Neural progenitor cell (in vitro differentiated cells): Measurements from ENCODE around the gene PSMB7. TPM values are rescaled to one million over a fixed set of nuclear protein-coding genes. Genes with fewer than 3 reads are reported as not detected.

ENCODE experiments used
- DNase-seq: peaks from one replicate; pipeline ENCODE4 v3.0.0-alpha.2; 2016; ENCODE audit warnings: low spot score
- H2AFZ ChIP-seq: fragments of 200-600 bp; sonication (generic); replicated peaks from 2 replicates; pipeline ENCODE4 v1.6.1; 2016; ENCODE audit warnings: antibody characterized with exemption
- H3F3A ChIP-seq: fragments of 200-600 bp; sonication (generic); 2 replicates; pipeline ENCODE4 v1.6.1; 2016; ENCODE audit warnings: antibody characterized with exemption, low read depth
- H3K27ac ChIP-seq: fragments of 200-600 bp; sonication (generic); 2 replicates; pipeline ENCODE4 v1.5.1; 2016; ENCODE audit warnings: mild to moderate bottlenecking
- H3K27me3 ChIP-seq: fragments of 200-600 bp; sonication (generic); 2 replicates; pipeline ENCODE4 v1.6.1; 2016; ENCODE audit warnings: mild to moderate bottlenecking, moderate library complexity
- H3K36me3 ChIP-seq: fragments of 200-600 bp; sonication (generic); 2 replicates; pipeline ENCODE4 v1.5.1; 2016
- H3K4me1 ChIP-seq: fragments of 200-600 bp; sonication (generic); 2 replicates; pipeline ENCODE4 v1.6.1; 2016; ENCODE audit warnings: mixed run types
- H3K4me2 ChIP-seq: fragments of 200-600 bp; sonication (generic); 2 replicates; pipeline ENCODE4 v1.6.1; 2016
- H3K4me3 ChIP-seq: fragments of 200-600 bp; sonication (generic); 2 replicates; pipeline ENCODE4 v1.5.1; 2016
- H3K79me2 ChIP-seq: fragments of 200-600 bp; sonication (generic); 2 replicates; pipeline ENCODE4 v1.6.1; 2016; ENCODE audit warnings: low read depth
- H3K9ac ChIP-seq: fragments of 200-600 bp; sonication (generic); 2 replicates; pipeline ENCODE4 v1.6.1; 2016
- H3K9me3 ChIP-seq: fragments of 200-600 bp; sonication (generic); 2 replicates; pipeline ENCODE4 v1.5.1; 2016; ENCODE audit warnings: low read depth
- H4K20me1 ChIP-seq: fragments of 200-600 bp; sonication (generic); 2 replicates; pipeline ENCODE4 v1.6.1; 2016; ENCODE audit warnings: low read depth
- H3K27ac Mint-ChIP-seq: 3 replicates; pipeline ENCODE4 v1.8.0; 2021; ENCODE audit warnings: mixed read lengths
- H3K27me3 Mint-ChIP-seq: 2 replicates; pipeline ENCODE4 v1.8.0; 2022; ENCODE audit warnings: low read depth, mild to moderate bottlenecking, inconsistent platforms, moderate library complexity, mixed read lengths; ENCODE audit not compliant: insufficient read depth
- H3K36me3 Mint-ChIP-seq: 3 replicates; pipeline ENCODE4 v1.8.0; 2021; ENCODE audit warnings: mixed read lengths
- H3K4me1 Mint-ChIP-seq: 3 replicates; pipeline ENCODE4 v1.8.0; 2021; ENCODE audit warnings: mixed read lengths
- H3K4me3 Mint-ChIP-seq: 3 replicates; pipeline ENCODE4 v1.8.0; 2021; ENCODE audit warnings: mild to moderate bottlenecking, moderate library complexity, mixed read lengths
- H3K9me3 Mint-ChIP-seq: 3 replicates; pipeline ENCODE4 v1.8.0; 2020; ENCODE audit warnings: mixed read lengths
- EZH2 ChIP-seq: fragments of 200-600 bp; sonication (generic); IDR thresholded peaks from 2 replicates; pipeline ENCODE4 v1.6.1; 2017; ENCODE audit warnings: antibody characterized with exemption, mild to moderate bottlenecking, moderate library complexity
- EZH2phosphoT487 ChIP-seq: fragments of 200-600 bp; sonication (generic); IDR thresholded peaks from 2 replicates; pipeline ENCODE4 v1.6.1; 2017; ENCODE audit warnings: antibody characterized with exemption
- total RNA-seq: library from RNA; depleted of rRNA; stranded (reverse); fragments of >200 nt; gene quantifications from 2 replicates; pipeline ENCODE4 v1.2.3, GENCODE V29; 2015; ENCODE audit warnings: low replicate concordance
- TF ChIP-seq, protein P1 (sequence below): fragments of 200-600 bp; sonication (generic); IDR thresholded peaks from 2 replicates; pipeline ENCODE4 v1.5.1; 2017; ENCODE audit warnings: antibody characterized with exemption, mild to moderate bottlenecking

Gene PSMB7
- total RNA-seq, 1 donor from 2014 or later = 249 TPM

DNA sequence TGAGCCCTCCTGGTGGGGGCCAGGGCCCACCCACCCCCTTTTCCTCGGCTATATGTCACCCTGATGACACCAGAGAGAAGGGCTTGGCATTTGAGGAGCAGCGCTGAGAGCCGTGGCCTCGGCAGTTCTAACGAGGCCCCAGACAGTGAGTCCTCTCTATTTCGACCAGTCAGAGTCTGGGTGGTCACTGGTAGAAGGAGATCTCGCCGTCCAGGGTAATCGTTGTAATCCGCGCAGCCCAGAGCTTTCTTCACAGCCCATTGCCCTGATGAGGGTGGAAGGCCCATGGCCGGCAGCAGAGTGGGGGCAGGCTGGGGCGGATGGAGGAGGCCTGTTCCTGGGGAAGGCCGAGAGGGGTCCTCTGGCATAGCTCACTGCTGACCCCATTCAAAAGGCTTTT, 70.2 kb downstream of the PSMB7 start:
- no peak overlapping the region for H3K4me3 ChIP-seq
- H4K20me1 ChIP-seq = peaks cover 43% of the 10 kb centered on the region
- no peaks in the 10 kb centered on the region for H3K9me3 ChIP-seq
- H3K27me3 ChIP-seq = no peaks in the 10 kb centered on the region
- no peak overlapping the region for H3K9ac ChIP-seq
- peaks cover 26% of the 10 kb centered on the region for H3K4me1 Mint-ChIP-seq
- no peaks in the 10 kb centered on the region for H3K9me3 Mint-ChIP-seq
- no peak for DNase-seq
- no peak for TF ChIP-seq EZH2
- TF ChIP-seq EZH2phosphoT487 = no peak
- TF ChIP-seq, protein P1, sequence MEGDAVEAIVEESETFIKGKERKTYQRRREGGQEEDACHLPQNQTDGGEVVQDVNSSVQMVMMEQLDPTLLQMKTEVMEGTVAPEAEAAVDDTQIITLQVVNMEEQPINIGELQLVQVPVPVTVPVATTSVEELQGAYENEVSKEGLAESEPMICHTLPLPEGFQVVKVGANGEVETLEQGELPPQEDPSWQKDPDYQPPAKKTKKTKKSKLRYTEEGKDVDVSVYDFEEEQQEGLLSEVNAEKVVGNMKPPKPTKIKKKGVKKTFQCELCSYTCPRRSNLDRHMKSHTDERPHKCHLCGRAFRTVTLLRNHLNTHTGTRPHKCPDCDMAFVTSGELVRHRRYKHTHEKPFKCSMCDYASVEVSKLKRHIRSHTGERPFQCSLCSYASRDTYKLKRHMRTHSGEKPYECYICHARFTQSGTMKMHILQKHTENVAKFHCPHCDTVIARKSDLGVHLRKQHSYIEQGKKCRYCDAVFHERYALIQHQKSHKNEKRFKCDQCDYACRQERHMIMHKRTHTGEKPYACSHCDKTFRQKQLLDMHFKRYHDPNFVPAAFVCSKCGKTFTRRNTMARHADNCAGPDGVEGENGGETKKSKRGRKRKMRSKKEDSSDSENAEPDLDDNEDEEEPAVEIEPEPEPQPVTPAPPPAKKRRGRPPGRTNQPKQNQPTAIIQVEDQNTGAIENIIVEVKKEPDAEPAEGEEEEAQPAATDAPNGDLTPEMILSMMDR = no peak
- H3K4me1 ChIP-seq = peaks cover 16% of the 10 kb centered on the region
- no peak overlapping the region for H3K27ac ChIP-seq
- H3K27ac Mint-ChIP-seq = no peak overlapping the region
- H2AFZ ChIP-seq = no peak overlapping the region
- H3K4me2 ChIP-seq = no peak overlapping the region
- peaks cover 15% of the 10 kb centered on the region for H3F3A ChIP-seq
- H3K79me2 ChIP-seq = no peaks in the 10 kb centered on the region
- peaks cover 2% of the 10 kb centered on the region for H3K27me3 Mint-ChIP-seq
- no peaks in the 10 kb centered on the region for H3K36me3 ChIP-seq
- no peak overlapping the region for H3K4me3 Mint-ChIP-seq
- H3K36me3 Mint-ChIP-seq = no peaks in the 10 kb centered on the region

- Mint-ChIP-seq H3K36me3 (no peaks in the 10 kb centered on the region), H3K4me3 (no peak overlapping the region), H3K27me3 (peaks cover 2% of the 10 kb centered on the region), H3K27ac (no peak overlapping the region), H3K4me1 (peaks cover 30% of the 10 kb centered on the region), H3K9me3 (no peaks in the 10 kb centered on the region)
- TF ChIP-seq EZH2 = no peak
- no peak for TF ChIP-seq EZH2phosphoT487
- TF ChIP-seq, protein P1 = no peak
- no peak overlapping the region for H3K27ac ChIP-seq
- no peaks in the 10 kb centered on the region for H3K36me3 ChIP-seq
- H3K9ac ChIP-seq = no peak overlapping the region
- no peak overlapping the region for H2AFZ ChIP-seq
- no peaks in the 10 kb centered on the region for H3K27me3 ChIP-seq
- no peaks in the 10 kb centered on the region for H3K9me3 ChIP-seq
- no peak overlapping the region for H3K4me2 ChIP-seq
- H3K4me3 ChIP-seq = no peak overlapping the region
- peaks cover 21% of the 10 kb centered on the region for H3K4me1 ChIP-seq
- no peak for DNase-seq
- H3F3A ChIP-seq = peaks cover 15% of the 10 kb centered on the region
- H4K20me1 ChIP-seq = peaks cover 40% of the 10 kb centered on the region
- H3K79me2 ChIP-seq = no peaks in the 10 kb centered on the region
These were observed 70.8 kb downstream of the PSMB7 start for GRCh38 chr9:124344291-124345050.

GRCh38 chr9:124343533-124344290, 71.5 kb downstream of the PSMB7 start:
- H3K36me3 ChIP-seq = no peaks in the 10 kb centered on the region
- Mint-ChIP-seq H3K36me3 (no peaks in the 10 kb centered on the region), H3K4me1 (peaks cover 33% of the 10 kb centered on the region), H3K9me3 (no peaks in the 10 kb centered on the region), H3K27ac (no peak overlapping the region), H3K27me3 (peaks cover 5% of the 10 kb centered on the region), H3K4me3 (no peak overlapping the region)
- no peaks in the 10 kb centered on the region for H3K27me3 ChIP-seq
- H3K4me3 ChIP-seq = no peak overlapping the region
- no peak overlapping the region for H3K9ac ChIP-seq
- peak overlapping the region; percentile 51 for H3K4me2 ChIP-seq
- peaks cover 21% of the 10 kb centered on the region for H3K4me1 ChIP-seq
- H3K27ac ChIP-seq = peak overlapping the region; percentile 68
- TF ChIP-seq, protein P1 = no peak
- no peak for TF ChIP-seq EZH2
- TF ChIP-seq EZH2phosphoT487 = no peak
- H3F3A ChIP-seq = peaks cover 15% of the 10 kb centered on the region
- DNase-seq = no peak
- no peaks in the 10 kb centered on the region for H3K9me3 ChIP-seq
- H3K79me2 ChIP-seq = no peaks in the 10 kb centered on the region
- no peak overlapping the region for H2AFZ ChIP-seq
- H4K20me1 ChIP-seq = peaks cover 42% of the 10 kb centered on the region
